Measurements from ENCODE around the gene NUDT21.

NUDT21 gene

DNA sequence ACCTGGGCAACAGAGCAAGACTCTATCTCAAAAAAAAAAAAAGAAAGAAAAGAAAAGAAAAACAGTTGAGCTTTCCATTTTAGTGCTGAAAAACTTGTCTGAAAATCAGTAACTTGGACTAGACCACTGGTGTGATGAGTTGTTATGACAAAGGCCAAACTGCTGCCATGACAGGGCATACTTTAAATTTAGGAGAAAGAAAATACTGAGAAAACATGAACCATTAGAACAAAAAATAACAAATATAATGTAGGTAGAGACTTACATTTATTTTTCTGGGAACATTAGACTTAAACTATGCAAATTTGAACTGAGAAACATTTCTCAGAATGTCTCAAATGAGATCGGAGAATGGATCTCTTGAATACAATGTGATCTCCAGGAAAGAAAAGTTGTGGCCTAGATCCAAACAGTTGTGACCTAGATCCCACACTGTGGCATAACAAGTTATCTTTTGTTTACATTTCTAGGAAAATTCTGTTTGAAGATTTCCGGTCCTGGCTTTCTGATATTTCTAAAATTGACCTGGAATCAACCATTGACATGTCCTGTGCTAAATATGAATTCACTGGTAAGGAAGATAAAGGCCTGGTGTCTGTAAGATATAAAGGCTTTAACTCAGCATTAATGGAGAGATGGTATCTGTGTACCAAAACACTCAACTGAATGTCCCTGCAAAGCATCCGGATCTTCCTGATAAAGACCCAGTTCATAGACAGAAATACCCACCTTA, 11.1 kb upstream of the NUDT21 start:
- DNase-seq (no peak), ATAC-seq (no peak)

DNA sequence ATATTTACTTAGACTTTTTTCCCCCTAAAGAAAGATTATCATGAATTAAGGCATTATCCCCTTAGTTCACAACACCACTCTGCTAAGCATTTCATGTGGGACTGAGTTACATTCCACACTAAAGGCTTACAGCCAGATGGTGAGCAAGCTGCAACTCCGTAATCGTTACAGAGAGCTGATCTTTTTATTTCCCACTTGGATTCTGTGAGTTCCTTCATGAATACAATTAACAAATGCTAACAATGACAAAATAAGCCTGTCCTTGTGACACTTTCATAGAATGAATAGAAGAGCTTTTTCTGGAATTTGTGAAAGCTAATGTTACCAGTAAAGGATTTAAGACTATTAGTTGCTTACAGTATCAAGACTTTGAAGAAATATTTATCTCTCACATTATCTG, 9.0 kb upstream of the NUDT21 start:
- no peak for ATAC-seq
- DNase-seq, result no peak

DNA sequence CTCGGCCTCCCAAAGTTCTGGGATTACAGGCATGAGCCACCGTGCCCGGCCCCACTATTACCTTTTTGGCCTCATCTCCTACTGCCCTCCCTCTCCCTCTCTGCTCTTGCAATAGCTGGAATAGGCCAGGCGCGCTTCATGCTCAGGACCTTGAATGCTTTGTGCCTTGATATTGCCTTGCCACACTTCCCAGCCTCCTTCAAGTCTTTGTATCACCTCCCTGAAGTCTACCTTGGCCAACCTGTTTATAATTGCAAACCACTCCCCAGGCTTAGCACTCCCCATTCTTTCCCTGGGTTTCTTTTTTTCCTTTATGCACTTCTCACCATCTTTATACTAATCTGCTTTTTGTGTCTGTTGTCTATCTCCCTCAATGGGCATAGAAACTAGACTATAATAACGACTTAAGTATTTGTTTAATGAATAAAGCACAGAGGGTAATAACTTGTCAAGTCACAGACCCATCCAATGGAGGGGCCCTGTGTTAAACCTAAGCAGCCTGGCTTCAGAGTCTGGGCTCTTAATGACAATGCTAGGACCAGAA, 6.9 kb upstream of the NUDT21 start:
- no peak for DNase-seq
- no peak for ATAC-seq

DNA sequence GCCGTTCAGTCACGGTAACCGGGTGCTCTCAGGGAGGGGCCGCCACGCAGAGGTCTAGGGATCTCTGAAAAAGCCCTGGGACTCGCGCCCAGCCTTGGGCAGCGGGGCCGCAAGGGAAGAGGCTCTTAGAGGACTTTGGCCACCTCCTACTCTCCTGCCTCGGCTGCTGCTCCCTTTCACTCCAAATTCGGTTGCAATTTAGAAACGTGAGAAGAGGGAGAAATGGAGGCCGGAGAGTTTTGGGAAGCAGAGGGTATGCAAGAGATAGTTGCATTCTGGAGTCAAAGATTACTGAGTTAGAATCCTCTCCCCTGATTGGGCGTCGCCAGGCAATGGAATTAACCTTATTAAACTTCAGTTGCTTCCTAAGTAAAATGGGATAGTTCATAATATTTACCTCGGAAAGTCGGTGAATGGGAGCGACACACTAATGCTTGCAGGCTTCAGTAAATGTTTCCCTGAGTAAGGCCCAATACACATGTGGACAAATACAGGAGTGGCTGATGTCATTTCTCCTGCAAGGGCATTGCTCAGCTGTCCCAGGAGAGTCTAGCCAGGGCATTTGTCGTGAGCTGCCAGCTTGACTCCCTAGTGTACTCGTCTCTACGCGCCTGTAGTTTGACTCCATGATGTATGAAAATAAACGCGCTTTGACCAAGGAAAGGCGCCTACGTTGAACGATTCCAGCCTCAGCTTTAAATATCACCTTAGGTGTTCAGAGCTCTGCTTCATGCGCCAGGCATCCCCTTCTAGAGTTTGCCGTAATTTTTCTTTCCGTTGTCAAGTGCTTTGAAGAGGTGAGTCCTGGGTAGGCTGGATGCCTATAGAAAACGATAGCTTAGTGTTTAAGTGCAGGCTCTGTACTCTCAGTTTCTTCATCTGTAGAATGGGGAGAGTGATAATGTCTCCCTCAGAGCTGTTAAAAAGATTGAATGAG, 889 bp upstream of the NUDT21 start:
- no peak for DNase-seq
- ATAC-seq, result peak; percentile 26

DNA sequence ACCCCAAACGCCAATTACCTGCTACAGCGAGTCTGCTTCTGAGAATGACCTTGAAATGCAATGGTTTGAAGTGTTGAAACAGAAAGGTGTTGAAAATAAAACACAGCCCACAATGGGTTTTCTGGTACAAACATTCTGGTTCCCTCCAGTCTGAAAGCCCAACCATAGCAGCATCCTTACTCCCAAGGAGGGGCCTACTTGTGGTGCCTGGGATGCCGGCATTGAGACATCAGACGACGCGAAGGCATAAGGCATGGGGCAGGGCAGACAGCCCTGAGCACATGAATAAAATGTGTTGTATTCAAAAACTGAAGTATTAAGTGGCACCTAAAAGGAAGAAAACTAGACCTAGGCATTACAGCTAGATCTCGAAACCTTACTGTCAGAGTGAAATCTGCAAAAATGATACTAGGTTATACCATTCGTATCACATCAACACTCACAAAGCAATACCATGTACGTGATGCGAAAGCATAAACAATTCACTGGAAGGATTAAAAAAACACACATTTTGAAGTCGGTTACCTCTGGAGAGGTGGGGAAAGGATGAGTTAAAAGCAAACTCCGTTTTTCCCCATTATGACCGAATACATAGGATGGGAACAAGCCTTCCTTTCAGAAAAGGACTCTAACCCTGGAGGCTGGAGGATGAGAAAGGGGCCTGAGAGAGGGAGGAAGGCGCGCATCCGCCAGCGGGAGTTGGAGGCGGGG, 702 bp downstream of the NUDT21 start:
- DNase-seq, result no peak
- ATAC-seq, result no peak

DNA sequence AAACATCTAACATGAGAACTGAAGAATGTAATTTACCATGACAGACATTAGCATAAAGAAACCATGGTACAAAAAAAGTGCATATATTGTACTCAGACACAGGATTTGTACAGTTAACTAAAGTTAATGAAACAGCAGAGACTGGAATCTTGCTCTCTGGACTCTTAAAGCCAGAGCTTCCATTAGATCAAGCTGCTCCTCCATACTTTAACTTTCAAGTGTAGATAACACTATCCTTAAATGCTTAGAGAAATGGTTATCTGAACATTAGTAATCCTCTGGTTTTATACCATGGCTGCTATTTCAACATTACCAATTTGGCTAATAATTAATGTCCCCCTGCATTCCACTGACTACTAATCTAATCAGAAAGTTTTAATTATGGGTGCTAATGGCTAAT, 3.1 kb downstream of the NUDT21 start:
- ATAC-seq (no peak), DNase-seq (no peak)

DNA sequence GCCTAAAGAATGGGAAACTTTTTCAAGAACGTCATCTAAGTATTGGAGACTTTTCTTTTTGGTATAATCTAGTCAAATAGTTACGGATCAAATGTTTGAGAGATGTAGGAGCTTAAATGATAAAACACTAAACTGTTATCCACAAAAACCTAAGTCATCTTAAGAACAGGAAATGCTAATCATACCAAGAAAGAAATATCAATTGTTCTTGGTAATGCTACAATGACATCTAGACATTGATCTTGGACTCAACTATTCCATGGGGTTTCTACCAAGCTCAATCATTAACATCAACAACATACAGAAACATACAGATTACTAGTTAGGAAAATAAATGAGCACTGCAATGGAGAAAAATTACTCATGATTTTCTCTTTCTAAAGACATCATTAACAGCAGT, 3.8 kb downstream of the NUDT21 start:
- DNase-seq, result no peak

DNA sequence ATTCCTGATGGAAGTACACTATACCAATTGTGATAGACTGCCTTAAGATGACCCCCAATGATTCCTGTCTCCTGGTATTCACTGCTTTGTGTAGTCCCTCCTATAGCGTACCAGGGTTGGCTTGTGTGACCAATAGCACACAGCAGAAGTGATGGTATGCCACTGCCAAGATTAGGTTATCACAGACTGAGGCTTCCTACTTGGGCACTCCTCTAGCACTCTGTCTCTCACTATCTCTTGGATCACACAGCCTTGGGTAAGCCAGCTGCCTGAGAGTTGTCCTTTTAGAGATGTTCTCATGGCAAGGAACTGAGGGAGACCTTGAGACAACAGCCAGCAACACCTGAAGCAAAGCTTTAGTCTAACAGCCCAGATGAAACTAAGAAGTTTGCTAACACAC, 13.1 kb downstream of the NUDT21 start:
- no peak for ATAC-seq
- DNase-seq, result no peak

More for the DNA sequence above, 3.8 kb downstream of the NUDT21 start:
- no peak for ATAC-seq

DNA sequence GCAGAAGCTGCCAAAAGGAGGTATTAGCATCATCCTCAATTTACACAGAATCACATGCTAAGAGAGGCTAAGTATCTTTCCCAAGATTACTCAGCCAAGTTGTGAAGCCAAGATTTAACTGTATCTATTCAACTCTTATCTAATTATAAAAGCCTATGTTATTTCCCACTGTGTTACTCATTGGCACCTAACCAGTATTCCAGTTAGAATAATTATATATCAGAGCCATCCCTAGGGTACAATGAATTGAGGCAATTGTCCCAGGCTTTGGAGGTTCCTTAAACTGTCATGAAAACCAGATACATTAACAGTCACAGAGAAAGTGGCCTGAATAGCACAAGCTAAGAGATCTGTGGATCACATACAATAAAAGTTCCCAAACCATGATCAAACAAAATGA, 14.9 kb downstream of the NUDT21 start:
- ATAC-seq, result no peak
- no peak for DNase-seq

DNA sequence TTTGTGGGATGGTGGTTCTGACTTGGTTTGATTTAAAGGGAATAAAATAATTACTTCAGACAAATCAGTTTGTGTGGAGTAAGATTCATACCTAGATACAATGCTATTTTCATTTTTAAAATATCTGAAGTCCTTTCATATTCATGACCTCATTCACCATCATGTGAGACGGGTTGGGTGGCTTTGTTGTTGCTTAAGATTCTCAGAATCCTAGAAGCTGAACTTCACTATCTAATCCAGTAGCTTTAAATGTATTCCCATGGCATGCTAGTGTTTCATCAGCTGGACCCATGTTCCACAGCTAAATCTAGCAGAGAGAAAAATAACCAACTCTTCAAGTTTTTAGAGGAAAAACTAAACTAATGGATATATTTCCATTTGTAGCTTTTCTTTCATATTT, 23.0 kb downstream of the NUDT21 start:
- DNase-seq, result no peak

DNA sequence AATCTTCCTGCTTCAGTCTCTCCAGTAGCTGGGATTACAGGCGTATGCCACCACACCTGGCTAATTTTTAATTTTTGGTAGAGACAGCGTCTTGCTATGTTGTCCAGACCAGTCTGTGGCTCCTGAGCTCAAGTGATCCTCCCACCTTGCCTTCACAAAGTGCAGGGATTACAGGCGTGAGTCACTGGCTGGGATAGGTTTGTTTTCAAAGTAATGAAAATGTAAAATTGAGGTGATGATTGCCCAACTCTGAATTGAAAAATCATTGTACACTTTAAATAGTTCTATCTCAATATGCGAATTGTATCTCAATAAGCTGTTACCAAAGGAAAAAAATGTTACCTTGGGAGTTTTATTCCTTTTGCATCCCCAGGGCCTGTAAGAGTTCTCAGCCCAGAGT, 24.5 kb downstream of the NUDT21 start:
- no peak for DNase-seq

More for the DNA sequence above, 23.0 kb downstream of the NUDT21 start:
- ATAC-seq, result no peak

DNA sequence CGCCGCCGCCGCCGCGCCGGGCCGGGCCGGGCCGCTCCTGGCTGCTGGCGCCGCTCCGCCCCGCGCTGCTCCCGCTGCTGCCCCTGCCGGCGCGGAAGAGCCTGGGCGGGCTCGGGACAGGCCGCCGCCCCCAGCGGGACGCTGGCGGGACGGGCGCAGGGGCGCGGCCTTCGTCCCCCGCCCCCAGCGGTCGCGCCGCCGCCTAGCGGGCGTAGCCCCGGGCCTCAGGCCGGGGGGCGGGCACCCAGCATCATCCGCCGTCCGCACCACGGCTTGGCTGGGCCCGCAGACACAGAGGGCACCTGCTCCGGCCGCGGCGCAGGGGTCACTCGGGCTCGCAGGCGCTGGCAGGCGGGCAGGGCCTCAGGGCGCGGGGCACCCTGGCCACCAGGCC, 25.7 kb downstream of the NUDT21 start, which contains the start of gene AMFR:
Gene AMFR (minus strand): TSS at position 107 of the 394 bp plus-strand sequence. CDS start 218 bp downstream, outside the sequence.
- ATAC-seq (peak; percentile 96), DNase-seq (peak; percentile 77)

More for the DNA sequence above, 24.5 kb downstream of the NUDT21 start:
- no peak for ATAC-seq

DNA sequence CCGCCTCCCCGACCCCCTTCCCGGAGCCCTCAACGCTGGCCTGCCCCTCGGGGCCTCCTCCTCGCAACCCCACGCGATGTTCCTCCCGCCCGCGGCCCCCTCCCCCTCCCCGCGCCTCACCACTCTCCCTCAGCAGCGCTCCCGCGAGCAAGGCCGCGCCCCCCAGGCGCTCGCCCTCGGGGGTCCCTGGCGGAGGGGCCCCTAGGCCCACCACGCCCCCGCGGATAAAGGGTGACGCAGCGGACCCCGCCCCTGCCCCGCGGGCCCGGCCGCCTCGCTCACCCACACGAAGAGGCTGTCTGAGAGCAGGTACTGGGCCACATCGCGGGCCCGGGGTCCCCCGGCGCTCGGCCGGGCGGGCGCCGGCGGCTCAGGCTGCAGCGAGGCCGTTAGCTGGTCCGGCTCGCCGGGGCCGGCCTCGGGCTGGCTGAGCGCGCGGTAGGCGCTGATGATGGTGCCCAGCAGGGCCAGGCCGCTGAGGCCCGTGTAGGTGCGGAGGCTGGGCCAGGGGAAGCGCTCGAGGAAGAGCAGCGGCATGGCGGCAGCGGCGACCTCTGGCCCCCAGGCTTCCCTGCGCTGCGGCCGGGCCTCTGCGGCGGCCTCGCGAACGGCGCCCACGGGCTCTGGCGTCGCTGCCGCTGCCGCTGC, 26.2 kb downstream of the NUDT21 start:
- ATAC-seq (peak; percentile 45), DNase-seq (peak; percentile 45)

DNA sequence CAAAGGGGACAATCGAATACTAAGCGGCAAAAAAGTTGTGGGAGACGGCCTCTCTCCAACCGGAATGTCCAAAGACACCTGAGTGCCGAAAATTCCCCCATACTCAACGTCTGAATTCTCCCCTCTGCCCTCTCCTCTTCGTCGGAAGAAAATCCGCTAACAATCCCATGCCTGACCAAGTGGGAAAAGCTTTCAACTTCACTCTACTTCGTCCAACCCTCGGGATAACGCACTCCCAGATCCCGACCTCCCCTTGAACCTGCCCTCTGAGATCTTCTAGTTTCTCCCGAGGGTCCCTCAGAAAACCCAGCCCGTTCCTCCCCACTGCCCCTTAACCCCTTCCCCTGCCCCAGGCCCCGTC, 26.7 kb downstream of the NUDT21 start:
- ATAC-seq (no peak), DNase-seq (no peak)

DNA sequence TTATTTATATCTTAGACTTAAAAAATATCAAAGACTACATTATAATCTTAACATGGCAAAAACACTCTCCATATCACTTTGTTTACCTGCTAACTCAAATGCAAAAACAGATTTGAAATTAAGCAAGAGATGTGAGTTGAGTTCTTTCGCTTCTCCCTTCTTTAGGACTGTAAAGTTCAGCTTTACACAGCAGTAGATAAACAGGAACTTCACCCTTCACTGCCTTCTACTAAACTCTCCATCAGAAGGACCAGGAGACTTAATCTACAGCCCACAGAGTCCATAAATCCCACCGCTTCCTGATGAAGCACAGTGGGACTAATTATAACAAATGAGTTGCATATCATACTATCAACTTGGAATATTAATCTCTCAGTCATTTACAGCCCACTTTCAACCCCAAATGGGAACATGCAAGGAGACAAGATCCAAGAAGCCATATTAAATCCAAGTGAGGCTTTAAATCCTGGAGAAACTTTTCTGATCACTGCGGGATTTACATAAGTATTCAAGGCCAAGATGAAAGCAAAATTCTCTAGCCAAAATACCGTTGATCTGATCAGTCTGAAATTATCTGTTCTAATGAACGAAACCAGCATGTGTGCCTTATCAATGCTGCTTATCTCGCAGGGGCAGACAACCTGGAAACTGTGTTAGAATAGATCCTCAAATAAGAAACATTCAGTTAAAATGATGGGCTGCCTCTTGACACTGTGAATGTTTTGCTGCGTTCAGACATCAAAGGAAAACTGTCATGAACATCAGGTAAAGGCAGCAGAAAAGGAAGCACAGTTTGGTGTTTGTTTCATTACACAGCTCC, 27.3 kb downstream of the NUDT21 start:
- ATAC-seq (no peak), DNase-seq (no peak)

DNA sequence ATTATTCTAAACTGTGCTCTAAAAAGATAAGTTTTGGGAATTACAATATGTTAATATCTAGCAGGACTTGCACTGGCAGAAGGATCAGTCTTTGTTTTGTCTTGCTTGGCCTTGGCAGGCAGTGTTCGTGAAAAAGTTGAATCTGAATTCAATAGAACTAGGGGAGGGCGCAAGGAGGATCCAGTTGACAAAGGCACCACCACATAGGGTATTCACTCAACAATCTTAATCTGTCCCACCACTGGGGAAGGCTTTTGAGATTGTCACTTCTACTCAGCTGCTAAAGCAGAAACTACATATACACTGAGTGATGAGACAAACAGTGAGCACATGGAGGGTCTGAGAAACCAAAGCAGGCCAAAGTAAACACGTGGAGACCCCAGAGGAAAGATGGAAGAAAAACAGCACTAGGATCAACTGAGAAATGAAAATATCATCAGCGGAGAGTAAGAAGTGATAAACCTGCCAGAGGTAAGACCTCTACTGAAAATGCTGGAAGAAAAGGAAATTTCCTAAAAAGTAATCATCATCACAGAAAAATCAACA, 28.2 kb downstream of the NUDT21 start:
- ATAC-seq (no peak), DNase-seq (no peak)

DNA sequence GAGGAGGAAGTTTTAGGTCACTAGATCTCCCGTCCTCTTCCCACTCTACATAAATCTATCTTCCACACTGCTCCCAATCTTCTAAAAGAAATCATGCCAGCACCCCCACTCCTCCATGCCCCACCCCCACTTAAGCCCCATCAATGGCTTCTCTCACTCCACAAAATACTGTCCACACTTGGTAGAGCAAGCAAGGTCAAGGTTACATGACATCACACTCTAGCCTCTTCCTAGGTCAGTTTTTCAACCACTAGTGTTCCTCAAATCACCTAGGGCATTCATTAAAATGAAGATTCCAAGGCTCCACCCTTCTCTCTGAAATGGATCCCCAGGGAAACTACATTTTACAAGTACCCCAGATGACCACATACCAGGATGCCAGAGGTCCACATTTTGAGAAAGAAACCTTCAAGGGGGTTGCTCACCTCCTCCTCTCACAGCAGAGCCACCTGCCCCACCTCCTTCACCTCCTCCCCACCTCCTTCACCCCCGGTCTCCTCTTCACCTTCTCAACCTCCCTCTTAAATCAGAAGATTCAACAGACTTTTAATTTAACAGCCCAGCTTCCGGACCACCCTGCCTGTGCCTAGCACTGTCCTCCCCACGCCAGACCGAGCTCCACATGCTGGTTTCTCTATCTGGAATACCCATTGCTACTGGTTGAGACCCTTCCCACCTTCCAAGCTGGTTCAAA, 29.0 kb downstream of the NUDT21 start:
- ATAC-seq (no peak), DNase-seq (no peak)

DNA sequence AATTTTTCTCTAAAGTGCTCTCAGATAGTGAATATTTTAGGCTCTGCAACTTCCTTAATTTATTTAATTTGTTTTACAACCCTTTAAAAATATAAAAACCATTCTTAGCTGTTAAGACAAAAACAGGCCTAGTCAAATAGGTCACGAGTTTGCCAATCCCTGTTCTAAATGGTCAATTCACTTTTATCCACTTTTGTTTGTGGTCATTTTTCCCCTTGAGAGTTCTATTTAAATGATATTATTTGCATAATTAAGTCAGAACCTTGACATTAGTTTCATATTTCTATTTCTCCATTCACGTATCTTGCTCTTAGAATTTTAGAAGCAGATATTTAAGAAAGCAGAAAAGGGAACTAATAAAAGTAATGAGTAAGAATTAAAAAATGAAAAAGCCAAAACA, 29.8 kb downstream of the NUDT21 start:
- DNase-seq, result no peak

DNA sequence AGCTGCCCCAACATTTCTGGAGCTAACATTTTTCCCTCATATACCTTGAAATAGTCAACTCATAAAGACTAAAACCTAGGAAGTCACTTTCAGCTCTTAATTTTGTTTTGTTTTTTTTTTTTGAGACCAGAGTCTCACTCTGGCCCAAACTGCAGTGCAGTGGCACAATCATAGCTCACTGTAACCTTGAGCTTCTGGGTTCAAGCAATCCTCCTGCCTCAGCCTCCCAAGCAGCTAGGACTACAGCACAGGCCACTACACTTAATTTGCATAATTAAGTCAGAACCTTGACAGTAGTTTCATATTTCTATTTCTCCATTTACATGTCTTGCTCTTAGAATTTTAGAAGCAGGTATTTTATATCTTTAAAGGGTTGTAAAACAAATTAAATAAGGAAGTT, 30.5 kb downstream of the NUDT21 start:
- no peak for ATAC-seq

More for the DNA sequence above, 29.8 kb downstream of the NUDT21 start:
- ATAC-seq, result no peak

More for the DNA sequence above, 30.5 kb downstream of the NUDT21 start:
- no peak for DNase-seq
